Chondrocyte (in vitro differentiated cells): Measurements from ENCODE around the gene AKT3. TPM values are rescaled to one million over a fixed set of nuclear protein-coding genes. Genes with fewer than 3 reads are reported as not detected.

Experiments used
- DNase-seq: peaks from one replicate; pipeline ENCODE4 v3.0.0; 2021; ENCODE audit warnings: mixed read lengths, low spot score
- H3K27ac Mint-ChIP-seq: one replicate; pipeline ENCODE4 v1.8.0; 2021; ENCODE audit warnings: mild to moderate bottlenecking, moderate library complexity, mixed read lengths; ENCODE audit not compliant: unreplicated experiment
- H3K27me3 Mint-ChIP-seq: 2 replicates; pipeline ENCODE4 v1.8.0; 2021; ENCODE audit warnings: low read depth, mixed read lengths
- H3K36me3 Mint-ChIP-seq: 2 replicates; pipeline ENCODE4 v1.8.0; 2021; ENCODE audit warnings: low read depth, mixed read lengths
- H3K4me1 Mint-ChIP-seq: 2 replicates; pipeline ENCODE4 v1.8.0; 2021; ENCODE audit warnings: low read depth, mild to moderate bottlenecking, mixed read lengths
- H3K4me3 Mint-ChIP-seq: one replicate; pipeline ENCODE4 v1.8.0; 2021; ENCODE audit warnings: mild to moderate bottlenecking, moderate library complexity, mixed read lengths; ENCODE audit not compliant: unreplicated experiment
- H3K9me3 Mint-ChIP-seq: 2 replicates; pipeline ENCODE4 v1.8.0; 2021; ENCODE audit warnings: low read depth, mixed read lengths
- total RNA-seq: library from RNA; stranded (reverse); gene quantifications from 3 replicates; pipeline ENCODE4 v1.2.1, GENCODE V29; 2021
- TF ChIP-seq, protein P1 (sequence below): fragments of 200-600 bp; sonication (generic); IDR thresholded peaks from 2 replicates; pipeline ENCODE4 v1.5.0; 2021; ENCODE audit warnings: antibody characterized with exemption, mild to moderate bottlenecking, moderate library complexity

The AKT3 gene
- total RNA-seq, 1 donor from 2014 or later, result 111 TPM

DNA sequence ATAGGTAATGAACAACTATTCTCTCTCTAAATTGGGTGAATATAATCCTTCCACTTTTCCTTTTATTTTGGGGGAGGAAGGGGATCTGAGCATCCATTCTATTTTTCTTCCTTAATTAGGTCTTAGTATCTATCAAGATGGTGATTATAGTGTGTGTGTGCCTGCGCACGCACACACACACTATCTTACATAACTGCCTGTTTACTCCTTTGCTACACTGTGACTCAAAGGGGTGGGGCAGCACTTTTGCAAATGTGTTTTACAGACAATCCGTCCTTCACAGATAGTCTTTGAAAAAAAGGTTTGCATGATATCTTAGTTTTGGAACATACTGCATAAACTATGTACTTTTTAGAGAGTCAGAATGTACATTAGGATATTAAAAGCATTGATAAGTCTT is 402.7 kb downstream of the AKT3 start:
- Mint-ChIP-seq H3K4me1 (no peaks in the 10 kb centered on the region), H3K27ac (no peak overlapping the region), H3K4me3 (no peak overlapping the region), H3K36me3 (peaks cover 5% of the 10 kb centered on the region), H3K9me3 (no peaks in the 10 kb centered on the region), H3K27me3 (no peaks in the 10 kb centered on the region)
- TF ChIP-seq, protein P1, sequence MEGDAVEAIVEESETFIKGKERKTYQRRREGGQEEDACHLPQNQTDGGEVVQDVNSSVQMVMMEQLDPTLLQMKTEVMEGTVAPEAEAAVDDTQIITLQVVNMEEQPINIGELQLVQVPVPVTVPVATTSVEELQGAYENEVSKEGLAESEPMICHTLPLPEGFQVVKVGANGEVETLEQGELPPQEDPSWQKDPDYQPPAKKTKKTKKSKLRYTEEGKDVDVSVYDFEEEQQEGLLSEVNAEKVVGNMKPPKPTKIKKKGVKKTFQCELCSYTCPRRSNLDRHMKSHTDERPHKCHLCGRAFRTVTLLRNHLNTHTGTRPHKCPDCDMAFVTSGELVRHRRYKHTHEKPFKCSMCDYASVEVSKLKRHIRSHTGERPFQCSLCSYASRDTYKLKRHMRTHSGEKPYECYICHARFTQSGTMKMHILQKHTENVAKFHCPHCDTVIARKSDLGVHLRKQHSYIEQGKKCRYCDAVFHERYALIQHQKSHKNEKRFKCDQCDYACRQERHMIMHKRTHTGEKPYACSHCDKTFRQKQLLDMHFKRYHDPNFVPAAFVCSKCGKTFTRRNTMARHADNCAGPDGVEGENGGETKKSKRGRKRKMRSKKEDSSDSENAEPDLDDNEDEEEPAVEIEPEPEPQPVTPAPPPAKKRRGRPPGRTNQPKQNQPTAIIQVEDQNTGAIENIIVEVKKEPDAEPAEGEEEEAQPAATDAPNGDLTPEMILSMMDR, result no peak
- DNase-seq, result no peak

DNA sequence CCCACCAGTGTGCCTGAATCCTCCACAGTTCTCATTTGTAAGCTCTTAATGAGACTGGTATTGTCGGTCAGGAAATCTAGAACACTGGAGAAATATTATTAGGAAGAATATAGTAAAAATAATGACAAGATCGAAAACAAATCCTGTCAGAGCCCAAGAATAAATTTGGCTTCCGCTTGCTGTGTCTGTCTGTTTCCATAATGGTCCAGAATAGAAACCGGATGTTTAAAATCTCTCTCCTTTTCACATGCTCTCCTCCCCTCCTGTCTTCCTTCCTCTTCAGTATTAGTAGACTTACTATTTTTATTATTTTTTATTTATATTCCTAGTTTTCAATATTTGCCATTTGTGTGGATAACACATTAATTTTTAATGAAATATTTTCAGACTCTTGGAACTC is 406.5 kb downstream of the AKT3 start:
- no peaks in the 10 kb centered on the region for H3K9me3 Mint-ChIP-seq
- no peak overlapping the region for H3K27ac Mint-ChIP-seq
- TF ChIP-seq, protein P1, result no peak
- H3K27me3 Mint-ChIP-seq, result no peaks in the 10 kb centered on the region
- H3K36me3 Mint-ChIP-seq, result peaks cover 4% of the 10 kb centered on the region
- H3K4me3 Mint-ChIP-seq, result no peak overlapping the region
- H3K4me1 Mint-ChIP-seq, result no peaks in the 10 kb centered on the region
- no peak for DNase-seq

DNA sequence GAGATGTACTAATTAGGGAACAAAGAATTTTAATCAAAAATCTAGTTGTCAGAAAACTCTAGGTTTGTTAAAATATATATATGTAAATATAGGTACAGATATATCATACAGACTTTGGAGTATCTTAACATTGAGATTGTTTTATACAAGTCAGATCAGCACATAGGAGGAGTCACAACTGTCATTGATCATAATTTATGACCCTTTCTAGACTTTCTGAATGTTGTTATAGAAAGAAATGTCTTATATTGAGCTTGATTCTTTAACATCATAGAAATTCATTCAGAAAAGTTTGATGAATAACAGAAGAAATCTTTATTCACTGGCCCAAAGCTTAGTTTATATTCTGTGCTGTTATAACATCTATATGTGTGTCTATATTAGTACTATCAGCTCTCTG is 408.4 kb downstream of the AKT3 start:
- Mint-ChIP-seq H3K27me3 (no peaks in the 10 kb centered on the region), H3K36me3 (peaks cover 1% of the 10 kb centered on the region), H3K27ac (no peak overlapping the region), H3K9me3 (no peaks in the 10 kb centered on the region), H3K4me1 (no peaks in the 10 kb centered on the region), H3K4me3 (no peak overlapping the region)
- DNase-seq, result no peak
- TF ChIP-seq, protein P1, result no peak

DNA sequence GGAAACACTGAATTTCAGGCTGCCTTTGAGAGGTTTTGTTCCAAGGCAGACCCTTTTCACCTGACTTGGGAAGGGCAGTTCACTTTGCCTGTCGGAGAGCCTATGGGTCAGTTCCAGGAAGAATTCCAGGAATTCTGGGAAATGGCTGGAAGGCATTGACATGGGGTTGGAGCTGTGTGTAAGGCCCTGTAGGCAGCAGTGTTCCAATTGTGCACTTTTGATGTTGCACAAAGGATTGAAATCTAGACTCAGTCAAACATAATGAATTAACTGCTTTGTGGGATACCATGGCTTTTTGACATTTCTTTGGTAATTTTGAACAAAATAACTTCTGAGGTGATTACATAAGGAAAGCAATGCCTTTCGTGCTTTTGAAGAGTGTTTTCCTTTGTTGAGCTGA is 409.6 kb downstream of the AKT3 start:
- H3K36me3 Mint-ChIP-seq, result no peaks in the 10 kb centered on the region
- no peaks in the 10 kb centered on the region for H3K9me3 Mint-ChIP-seq
- no peak for DNase-seq
- TF ChIP-seq, protein P1, result no peak
- H3K4me3 Mint-ChIP-seq, result no peak overlapping the region
- no peaks in the 10 kb centered on the region for H3K27me3 Mint-ChIP-seq
- H3K27ac Mint-ChIP-seq, result no peak overlapping the region
- H3K4me1 Mint-ChIP-seq, result no peaks in the 10 kb centered on the region

DNA sequence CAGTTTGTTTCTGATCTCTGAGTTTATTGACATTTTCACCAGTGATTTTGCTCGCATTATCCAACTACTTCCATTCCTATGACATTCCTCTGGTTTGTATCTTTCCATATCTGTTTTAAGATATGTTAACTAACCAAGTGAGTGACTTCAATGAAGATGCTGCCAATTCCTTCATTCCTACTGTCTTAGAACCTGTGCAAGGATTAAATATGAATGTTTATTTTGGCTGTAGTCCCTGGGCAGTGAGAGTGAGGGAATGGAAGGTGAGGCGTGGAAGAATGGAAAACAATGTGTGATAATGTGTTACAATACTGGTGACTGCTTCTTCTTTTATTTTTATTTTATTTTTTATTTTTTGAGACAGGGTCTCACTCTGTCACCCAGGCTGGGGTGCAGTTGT is 411.2 kb downstream of the AKT3 start:
- DNase-seq, result no peak
- H3K4me3 Mint-ChIP-seq, result no peak overlapping the region
- H3K9me3 Mint-ChIP-seq, result no peaks in the 10 kb centered on the region
- H3K36me3 Mint-ChIP-seq, result no peaks in the 10 kb centered on the region
- H3K27ac Mint-ChIP-seq, result no peak overlapping the region
- no peaks in the 10 kb centered on the region for H3K27me3 Mint-ChIP-seq
- H3K4me1 Mint-ChIP-seq, result no peaks in the 10 kb centered on the region
- TF ChIP-seq, protein P1, result no peak

Other genes with a start within 250 kb of the AKT3 start
- 21.1 to 21.5 TPM (median 21.2 TPM) in 3 replicates for gene ZBTB18, start 201.0 kb upstream of the AKT3 start, total RNA-seq